ENCODE measurements around the gene DACT2. TPM values are rescaled to one million over a fixed set of nuclear protein-coding genes. Genes with fewer than 3 reads are reported as not detected.
A peak's percentile ranks its signal among the peaks of the same experiment; 100 is the strongest.

DACT2 gene
- total and polyA plus RNA-seq, 9 of the 15 experiments (the other 6 are each of a cell fraction or from before 2014, with no cell fraction given): not detected

GRCh38 chr6:168355716-168356522, 36.3 kb upstream of the DACT2 start (continued):
- TF ChIP-seq TFAP4 (CRISPR knock-in tag; IDR thresholded peaks at IDR 0.05; ENCODE audit: borderline replicate concordance): 0 out of 2 replicates have a peak, but pooled peaks have one; percentile 11
- peak; percentile 28; the same call in 1 of the 2 replicates for TF ChIP-seq ARID2 (IDR thresholded peaks at IDR 0.05)
- TF ChIP-seq CTCF (IDR thresholded peaks at IDR 0.05 in 2 of 3, conservative IDR thresholded peaks at IDR 0.05 in 1 of 3; ENCODE audit: insufficient read depth in 2 of 3, low read depth in 1 of 3, low read length in 3 of 3): peak; percentile 71 to 79 (median 78)
- TF ChIP-seq STAG1 (CRISPR knock-in tag; IDR thresholded peaks at IDR 0.05; ENCODE audit: borderline replicate concordance): peak; percentile 56; the same call in 1 of the 2 replicates

- no peak for FAIRE-seq
- BruUV-seq (replicated peaks): no TSS peak
- in situ Hi-C loops (cut with MboI): no loop called here
- Histone ChIP-seq H3K27me3 (ENCODE audit: control insufficient read depth in 2 of 2, insufficient read depth in 2 of 2, low read length in 2 of 2) (peaks cover 6 to 23% of the 10 kb centered on the region in 2 experiments; a peak in 4 of 5 replicates), H3K27ac (ENCODE audit: extremely low read depth, low read depth, low read length) (no peak overlapping the region), H3K4me3 (no peak overlapping the region), H3K4me2 (ENCODE audit: insufficient read depth, low read length) (no peak overlapping the region), H3K4me1 (replicated peaks in 1 of 2; ENCODE audit: control insufficient read depth in 2 of 2, insufficient read depth in 2 of 2, low read length in 2 of 2) (peaks cover 0 to 4% of the 10 kb centered on the region in 2 experiments; a peak in 1 of 5 replicates), H3K79me2 (ENCODE audit: control insufficient read depth, insufficient read depth, low read length) (no peaks in the 10 kb centered on the region), H2AFZ (ENCODE audit: low read depth, low read length) (no peak overlapping the region), H3K9me3 (replicated peaks; ENCODE audit: control insufficient read depth, insufficient read depth, low read depth, low read length) (no peaks in the 10 kb centered on the region), H3K36me3 (ENCODE audit: control insufficient read depth, insufficient read depth, low read length) (no peaks in the 10 kb centered on the region), H3K9me1 (ENCODE audit: control insufficient read depth, insufficient read depth, low read length) (no peaks in the 10 kb centered on the region), H4K20me1 (replicated peaks; ENCODE audit: control insufficient read depth, insufficient read depth, low read length) (no peaks in the 10 kb centered on the region), H3K9ac (ENCODE audit: insufficient read depth in 1 of 2, low read depth in 2 of 2, low read length in 2 of 2) (no peak overlapping the region)
- ATAC-seq: no peak
- no peak for DNase-seq (ENCODE audit: extremely low read depth in 1 of 4, low spot score in 3 of 4)
- intact Hi-C loops (cut with micrococcal nuclease): no loop called here
- WGBS (ENCODE audit: insufficient coverage, low coverage, missing lambda C conversion rate): under 1% methylated on average over 10 of the region's 10 CpGs
- POLR2A ChIA-PET: interaction anchor here (0.5 to 0.7 kb wide), 2 partner anchors 153 to 956 kb away, joined by 3 to 4 read pairs; no protein-coding TSS in a partner anchor
- CTCF ChIA-PET (ENCODE audit: low intra/inter-chr PET ratio): no interaction called here
- no peak for TF ChIP-seq PHTF2 (CRISPR knock-in tag; IDR thresholded peaks at IDR 0.05)
- TF ChIP-seq OTX1 (CRISPR knock-in tag; IDR thresholded peaks at IDR 0.05): no peak
- no peak for TF ChIP-seq NRF1 (conservative IDR thresholded peaks at IDR 0.05 in 1 of 2, IDR thresholded peaks at IDR 0.05 in 1 of 2)
- no peak for TF ChIP-seq ZFX (CRISPR knock-in tag; IDR thresholded peaks at IDR 0.05)
- TF ChIP-seq ZNF584 (CRISPR knock-in tag; IDR thresholded peaks at IDR 0.05; ENCODE audit: low read depth): no peak
- no peak for TF ChIP-seq KLF16 (IDR thresholded peaks at IDR 0.05)
- TF ChIP-seq PRDM10 (IDR thresholded peaks at IDR 0.05; ENCODE audit: partially characterized antibody): no peak
- TF ChIP-seq MTF1 (CRISPR knock-in tag; IDR thresholded peaks at IDR 0.05; ENCODE audit: borderline replicate concordance): no peak
- no peak for TF ChIP-seq NFIC (IDR thresholded peaks at IDR 0.05)
- TF ChIP-seq ZNF41 (CRISPR knock-in tag; conservative IDR thresholded peaks at IDR 0.05): no peak
- no peak for TF ChIP-seq SUPT5H (IDR thresholded peaks at IDR 0.05)
Measured at GRCh38 chr6:168354338-168354737, 34.8 kb upstream of the DACT2 start.
